Endothelial cell of umbilical vein (primary cell): ENCODE measurements around the gene CCDC188. TPM values are rescaled to one million over a fixed set of nuclear protein-coding genes. Genes with fewer than 3 reads are reported as not detected.

Experiments used
- BruUV-seq: library from RNA; stranded (reverse); fragments of 400-500 nt; replicated peaks from 2 replicates; lab custom pipeline; 2021; lab: Mats Ljungman, UMichigan
- CTCF ChIA-PET: fragments of 300-600, 350-600 bp; sonication (Branson Sonifier 250); formaldehyde crosslinking; loops from one replicate; lab custom pipeline; 2021; ENCODE audit warnings: antibody characterized with exemption, inconsistent platforms; lab: Charles Lee
- POLR2A ChIA-PET: fragments of 300-600, 350-600 bp; sonication (Branson Sonifier 250); formaldehyde crosslinking; loops from one replicate; lab custom pipeline; 2021; ENCODE audit warnings: antibody characterized with exemption, inconsistent platforms; lab: Charles Lee
- DNase-seq: peaks from one replicate; pipeline ENCODE4 v3.0.0-alpha.2; 2011; ENCODE audit warnings: low read depth, low spot score
- FAIRE-seq: peaks from 2 replicates; lab custom pipeline; 2011; peaks lifted over from hg19 to GRCh38; lab: Jason Lieb, UNC
- H2AFZ ChIP-seq: 2 replicates; pipeline ENCODE4 v1.6.0; 2012; ENCODE audit warnings: low read depth, low read length, control low read depth, inconsistent platforms
- H3K27ac ChIP-seq: 2 replicates; pipeline ENCODE4 v1.5.1; 2011; ENCODE audit warnings: low read depth, mild to moderate bottlenecking, control low read depth, low read length, moderate library complexity; ENCODE audit not compliant: insufficient read depth
- H3K27me3 ChIP-seq, 2 experiments: 2 replicates each; pipeline versions ENCODE4 v1.6.0 to v1.6.1; 2011; ENCODE audit warnings: low read length in 2 of 2, mixed read lengths in 1 of 2; ENCODE audit not compliant: control insufficient read depth in 2 of 2, insufficient read depth in 2 of 2
- H3K36me3 ChIP-seq, 2 experiments: 2 replicates in 1 of 2; 3 replicates in 1 of 2; pipeline ENCODE4 v1.5.1; 2011; ENCODE audit warnings: low read length in 2 of 2, mild to moderate bottlenecking in 1 of 2, moderate library complexity in 1 of 2; ENCODE audit not compliant: control insufficient read depth in 2 of 2, insufficient read depth in 2 of 2; ENCODE audit errors: extremely low read depth in 1 of 2
- H3K4me1 ChIP-seq: 3 replicates; pipeline ENCODE4 v1.5.1; 2011; ENCODE audit warnings: mild to moderate bottlenecking, low read length; ENCODE audit not compliant: control insufficient read depth, insufficient read depth; ENCODE audit errors: extremely low read depth
- H3K4me2 ChIP-seq: 2 replicates; pipeline ENCODE4 v1.6.1; 2011; ENCODE audit warnings: low read length, control low read depth, mixed read lengths; ENCODE audit not compliant: insufficient read depth
- H3K4me3 ChIP-seq, 3 experiments: fragments of 200-600 bp in 1 of 3; sonication (generic), shearing (Covaris generic) in 1 of 3; replicated peaks in 1 of 3; 2 replicates each; pipeline ENCODE4 v1.5.1; 2011 to 2016; ENCODE audit warnings: control low read depth in 3 of 3, low read length in 3 of 3, mild to moderate bottlenecking in 2 of 3, inconsistent platforms in 1 of 3, low read depth in 1 of 3, moderate library complexity in 1 of 3; ENCODE audit not compliant: insufficient read depth in 1 of 3
- H3K79me2 ChIP-seq: 2 replicates; pipeline ENCODE4 v1.6.0; 2012; ENCODE audit warnings: low read length, inconsistent platforms; ENCODE audit not compliant: control insufficient read depth, insufficient read depth
- H3K9ac ChIP-seq: replicated peaks from 2 replicates; pipeline ENCODE3; 2011; ENCODE audit warnings: low read length, control low read depth; ENCODE audit not compliant: insufficient read depth; ENCODE audit errors: extremely low read depth
- H3K9me1 ChIP-seq: replicated peaks from 3 replicates; pipeline ENCODE4 v1.6.0; 2011; ENCODE audit warnings: mild to moderate bottlenecking, low read length; ENCODE audit not compliant: control insufficient read depth, insufficient read depth; ENCODE audit errors: extremely low read depth
- H3K9me3 ChIP-seq: replicated peaks from 2 replicates; pipeline ENCODE4 v1.5.1; 2012; ENCODE audit warnings: low read length, inconsistent platforms; ENCODE audit not compliant: control insufficient read depth, insufficient read depth
- H4K20me1 ChIP-seq: replicated peaks from 2 replicates; pipeline ENCODE3; 2011; ENCODE audit warnings: mild to moderate bottlenecking, low read length; ENCODE audit not compliant: control insufficient read depth, insufficient read depth; ENCODE audit errors: extremely low read depth
- EZH2 ChIP-seq: IDR thresholded peaks from 2 replicates; pipeline ENCODE4 v1.6.1; 2012; ENCODE audit warnings: borderline replicate concordance, low read depth, mild to moderate bottlenecking, moderate library complexity, low read length, inconsistent platforms; ENCODE audit not compliant: severe bottlenecking
- FOS ChIP-seq: IDR thresholded peaks from 2 replicates; pipeline ENCODE4 v1.6.1; 2011; ENCODE audit warnings: mild to moderate bottlenecking, low read length, moderate library complexity, borderline replicate concordance; ENCODE audit not compliant: insufficient read depth
- POLR2A ChIP-seq: IDR thresholded peaks from 2 replicates; pipeline ENCODE4 v1.6.1; 2012; ENCODE audit warnings: low read depth, mild to moderate bottlenecking, control low read depth, low read length
- POLR2AphosphoS5 ChIP-seq: IDR thresholded peaks from 2 replicates; pipeline ENCODE4 v1.6.1; 2012; ENCODE audit warnings: low read depth, mild to moderate bottlenecking, control low read depth, low read length, moderate library complexity; ENCODE audit not compliant: insufficient read depth
- dilution Hi-C: fragments of 300-500 bp; cut with MboI; formaldehyde crosslinking; loops from one replicate; pipeline ENCODE4 v1.15.0; 2019; ENCODE audit warnings: low sequenced_read_pairs; ENCODE audit not compliant: extremely low pct_ligation_motif_present
- intact Hi-C: fragments of 100-400 bp; cut with micrococcal nuclease; formaldehyde crosslinking; loops from one replicate; pipeline ENCODE4 v1.10.0; 2022
- polyA plus RNA-seq, 4 experiments: library from polyadenylated mRNA; depleted of rRNA in 3 of 4; stranded (reverse) in 3 of 4; unstranded in 1 of 4; fragments of >200 nt; gene quantifications; 2 replicates each; pipeline versions ENCODE4 v1.2.1 to v1.2.3, GENCODE V29; 2011 to 2012; ENCODE audit warnings: missing spikeins in 1 of 4
- total RNA-seq: library from RNA; stranded (reverse); gene quantifications from 2 replicates; pipeline ENCODE4 v1.2.3, GENCODE V29; 2021
- TF ChIP-seq, protein P1 (sequence below): IDR thresholded peaks from 2 replicates; pipeline ENCODE4 v1.6.1; 2011; ENCODE audit not compliant: insufficient read depth, insufficient read length
- TF ChIP-seq, protein P2 (sequence below), 2 donors: IDR thresholded peaks; 1 replicate in 1 of 2; 2 replicates in 1 of 2; pipeline ENCODE4 v1.5.1; 2011; ENCODE audit warnings: low read length in 2 of 2, mild to moderate bottlenecking in 2 of 2, moderate library complexity in 2 of 2, control low read depth in 1 of 2, inconsistent platforms in 1 of 2, low read depth in 1 of 2; ENCODE audit not compliant: insufficient read depth in 1 of 2; ENCODE audit errors: extremely low read depth in 1 of 2

The CCDC188 gene
- total and polyA plus RNA-seq, 2 donors (not counting 3 experiments of a cell fraction or from before 2014, with no cell fraction given): 9.4 to 9.8 TPM

GRCh38 chr22:20155330-20156041 is 4.6 kb upstream of the CCDC188 start:
- Histone ChIP-seq H2AFZ (peak overlapping the region; percentile 32), H3K79me2 (no peaks in the 10 kb centered on the region), H3K9me1 (no peaks in the 10 kb centered on the region), H3K9ac (no peak overlapping the region), H3K4me1 (peaks cover 5% of the 10 kb centered on the region), H3K9me3 (no peaks in the 10 kb centered on the region), H3K4me2 (peak overlapping the region; percentile 25), H3K4me3 (peak overlapping the region; percentile 23 to 46 (median 36)), H3K36me3 (no peaks in the 10 kb centered on the region), H3K27me3 (no peaks in the 10 kb centered on the region), H3K27ac (no peak overlapping the region), H4K20me1 (no peaks in the 10 kb centered on the region)
- ChIA-PET CTCF (interaction anchor here (1.0 to 3.2 kb wide), 5 partner anchors 83 to 137 kb away, joined by 7 to 52 read pairs (median 25); no protein-coding TSS in a partner anchor), POLR2A (no interaction called here)
- BruUV-seq: no TSS peak
- no peak for TF ChIP-seq EZH2
- no peak for TF ChIP-seq FOS
- no peak for TF ChIP-seq POLR2A
- TF ChIP-seq, protein P1, sequence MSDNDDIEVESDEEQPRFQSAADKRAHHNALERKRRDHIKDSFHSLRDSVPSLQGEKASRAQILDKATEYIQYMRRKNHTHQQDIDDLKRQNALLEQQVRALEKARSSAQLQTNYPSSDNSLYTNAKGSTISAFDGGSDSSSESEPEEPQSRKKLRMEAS: peak; percentile 61
- TF ChIP-seq POLR2AphosphoS5: peak; percentile 43
- TF ChIP-seq, protein P2, sequence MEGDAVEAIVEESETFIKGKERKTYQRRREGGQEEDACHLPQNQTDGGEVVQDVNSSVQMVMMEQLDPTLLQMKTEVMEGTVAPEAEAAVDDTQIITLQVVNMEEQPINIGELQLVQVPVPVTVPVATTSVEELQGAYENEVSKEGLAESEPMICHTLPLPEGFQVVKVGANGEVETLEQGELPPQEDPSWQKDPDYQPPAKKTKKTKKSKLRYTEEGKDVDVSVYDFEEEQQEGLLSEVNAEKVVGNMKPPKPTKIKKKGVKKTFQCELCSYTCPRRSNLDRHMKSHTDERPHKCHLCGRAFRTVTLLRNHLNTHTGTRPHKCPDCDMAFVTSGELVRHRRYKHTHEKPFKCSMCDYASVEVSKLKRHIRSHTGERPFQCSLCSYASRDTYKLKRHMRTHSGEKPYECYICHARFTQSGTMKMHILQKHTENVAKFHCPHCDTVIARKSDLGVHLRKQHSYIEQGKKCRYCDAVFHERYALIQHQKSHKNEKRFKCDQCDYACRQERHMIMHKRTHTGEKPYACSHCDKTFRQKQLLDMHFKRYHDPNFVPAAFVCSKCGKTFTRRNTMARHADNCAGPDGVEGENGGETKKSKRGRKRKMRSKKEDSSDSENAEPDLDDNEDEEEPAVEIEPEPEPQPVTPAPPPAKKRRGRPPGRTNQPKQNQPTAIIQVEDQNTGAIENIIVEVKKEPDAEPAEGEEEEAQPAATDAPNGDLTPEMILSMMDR (IDR thresholded peaks at IDR 0.05; ENCODE audit: extremely low read depth in 1 of 2, insufficient read depth in 1 of 2, low read depth in 1 of 2, low read length in 2 of 2): no peak
- peak; percentile 87 for FAIRE-seq
- DNase-seq: peak; percentile 64
- dilution Hi-C loops (no loop called here), intact Hi-C loops (loop anchor here (5.0 kb wide), 2 partner anchors 52 to 302 kb away; no protein-coding TSS in a partner anchor)
